GM20000 (cell line): ENCODE measurements around the gene TMEM191B.
"Not testable (repeated sequence)": the region's sequence is repeated elsewhere in the genome, so short reads cannot be mapped to it uniquely, and the experiment has no call there.

Source experiments
- DNase-seq: peaks from one replicate; pipeline ENCODE4 v3.0.0; 2012; ENCODE audit warnings: low spot score

The TMEM191B gene

GRCh38 chr22:18558516-18558915, 30.9 kb downstream of the TMEM191B start:
- DNase-seq: not testable (repeated sequence)

- not testable (repeated sequence) for DNase-seq
These were observed 31.3 kb downstream of the TMEM191B start for GRCh38 chr22:18558939-18559338.

- DNase-seq: not testable (repeated sequence)
These were observed 32.7 kb downstream of the TMEM191B start for GRCh38 chr22:18560099-18560974.

- not testable (repeated sequence) for DNase-seq
These were observed 43.1 kb downstream of the TMEM191B start for GRCh38 chr22:18570509-18571246.

GRCh38 chr22:18573483-18574164, 46.0 kb downstream of the TMEM191B start:
- not testable (repeated sequence) for DNase-seq

GRCh38 chr22:18574555-18574954, 47.0 kb downstream of the TMEM191B start:
- DNase-seq: not testable (repeated sequence)

GRCh38 chr22:18575686-18576085, 48.1 kb downstream of the TMEM191B start:
- DNase-seq: not testable (repeated sequence)

GRCh38 chr22:18577090-18577818, 49.7 kb downstream of the TMEM191B start:
- DNase-seq: not testable (repeated sequence)

- DNase-seq: peak; percentile 4
These were observed 50.2 kb downstream of the TMEM191B start for GRCh38 chr22:18577847-18578246.
